Measurements from ENCODE around the gene FNDC3B.

FNDC3B gene

GRCh38 chr3:172174513-172175253 is 135.3 kb downstream of the FNDC3B start:
- no peak for DNase-seq

DNA sequence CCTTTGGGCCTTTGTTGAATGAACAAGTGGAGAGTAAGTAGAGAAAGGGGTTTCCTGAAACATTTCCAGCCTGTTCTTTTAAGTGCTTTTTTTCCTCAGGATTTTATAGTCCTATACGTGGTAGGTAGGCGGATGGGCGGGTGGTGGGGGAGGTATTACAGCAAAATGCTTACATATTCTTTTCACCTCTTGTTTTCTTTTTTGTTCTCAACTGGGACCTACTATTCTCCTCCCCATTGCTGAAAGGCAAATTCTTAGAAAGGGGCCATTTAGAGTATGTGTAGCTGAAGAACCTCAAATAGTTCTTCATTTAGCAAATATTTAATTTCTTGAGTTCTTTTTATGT is 135.8 kb downstream of the FNDC3B start:
- no peak for DNase-seq

- DNase-seq = no peak
Measured at GRCh38 chr3:172176061-172176770, 136.8 kb downstream of the FNDC3B start.

DNA sequence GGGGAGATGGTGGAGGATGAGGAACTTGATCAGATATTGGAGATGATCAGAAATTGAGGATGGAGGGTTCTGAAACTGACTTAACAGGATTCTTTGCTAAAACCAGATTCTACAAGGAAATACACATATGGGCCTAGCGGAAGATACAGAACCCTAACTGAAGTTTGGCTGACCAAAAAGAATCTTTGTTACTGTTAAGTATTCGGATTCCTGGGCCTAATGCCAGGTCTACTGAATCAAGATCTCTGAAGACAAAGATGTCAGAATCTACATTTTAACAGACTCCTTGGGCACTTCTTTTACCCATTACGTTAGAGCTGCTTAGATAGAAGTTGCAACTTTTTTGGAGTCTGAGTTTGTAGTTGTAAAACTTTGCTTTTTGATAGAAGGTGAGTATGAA is 137.7 kb downstream of the FNDC3B start:
- DNase-seq = no peak

- no peak for DNase-seq
Measured at GRCh38 chr3:172177803-172178316, 138.5 kb downstream of the FNDC3B start.

DNA sequence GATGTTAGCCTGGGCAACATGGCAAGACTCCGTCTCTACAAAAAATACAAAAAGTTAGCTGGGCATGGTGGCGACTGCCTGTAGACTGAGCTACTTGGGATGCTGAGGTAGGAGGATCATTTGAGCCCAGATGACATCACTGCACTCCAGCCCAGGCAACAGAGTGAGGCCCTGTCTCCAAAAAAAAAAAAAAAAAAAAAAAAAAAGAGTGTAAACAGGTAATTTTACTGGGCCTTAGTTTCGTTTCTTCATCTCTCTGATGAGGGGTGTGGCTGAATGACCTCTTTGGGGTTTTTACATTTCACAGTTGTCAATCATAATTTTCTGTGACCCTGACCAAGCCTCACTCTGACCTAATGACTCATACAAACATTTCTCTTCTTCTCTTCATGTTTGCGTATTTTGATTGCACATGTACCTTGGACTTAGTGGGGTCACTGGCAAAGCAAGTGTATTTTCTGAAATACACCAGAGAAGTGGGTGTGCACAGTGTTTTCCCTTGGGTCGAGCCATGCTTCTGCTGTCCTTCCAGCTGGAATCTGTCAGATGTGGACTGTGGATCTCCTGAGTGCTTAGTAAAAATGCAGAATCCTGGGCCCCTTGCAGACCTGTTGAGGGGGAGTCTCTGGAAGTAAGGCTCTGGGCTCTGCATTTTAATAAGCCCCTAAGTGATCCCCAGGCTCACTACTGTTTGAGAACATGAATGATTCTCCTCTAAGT is 140.5 kb downstream of the FNDC3B start:
- no peak for DNase-seq

DNA sequence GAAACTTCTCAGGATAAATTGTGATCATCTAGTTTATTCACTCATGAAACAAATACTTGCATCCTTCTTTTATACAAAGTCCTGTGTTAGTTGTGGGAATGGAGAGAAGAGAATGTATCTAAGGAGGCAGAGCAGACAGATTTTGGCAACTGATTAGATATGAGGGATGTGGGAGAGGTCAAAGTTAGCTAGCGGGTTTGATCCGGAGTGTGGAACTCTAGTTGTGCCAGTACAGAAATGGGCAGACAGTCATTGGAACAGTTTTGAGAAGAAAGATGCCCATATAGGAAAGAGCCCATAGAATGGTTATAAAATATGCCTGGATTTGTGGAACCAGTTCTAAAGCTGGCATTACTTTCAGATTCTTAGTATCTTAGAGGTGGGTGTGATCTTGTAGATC is 141.1 kb downstream of the FNDC3B start:
- no peak for DNase-seq

DNA sequence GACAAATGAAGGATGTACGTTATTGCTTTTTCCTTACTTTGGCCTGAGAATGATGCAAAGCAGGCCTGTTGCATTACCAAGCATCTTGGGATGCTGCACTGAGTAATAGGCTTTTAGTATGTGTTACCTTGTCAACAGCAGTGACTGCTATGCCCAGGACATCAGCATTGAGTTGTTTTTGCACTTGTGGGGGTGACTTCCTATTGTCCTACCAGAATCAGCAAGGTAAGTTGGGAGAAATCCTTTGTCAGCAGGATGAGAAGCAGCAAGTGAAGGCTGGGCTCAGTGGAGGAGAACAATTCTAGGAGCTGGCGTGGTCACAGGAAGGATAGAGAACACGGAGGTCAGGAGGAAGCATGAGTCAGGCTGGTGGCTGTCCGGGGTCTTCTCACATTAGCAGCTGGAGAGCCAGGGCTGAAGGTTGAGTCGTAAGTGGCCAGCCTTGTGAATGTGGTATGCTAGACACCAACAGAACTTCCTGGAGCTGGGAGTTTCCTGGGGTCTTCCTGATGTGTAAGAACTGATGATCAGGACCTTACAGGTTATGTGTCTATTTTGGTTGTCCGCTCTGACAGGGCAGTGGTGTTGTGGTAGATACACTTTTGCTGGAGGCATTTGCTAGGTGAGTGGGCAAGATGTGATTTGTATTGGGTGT is 142.7 kb downstream of the FNDC3B start:
- no peak for DNase-seq

DNA sequence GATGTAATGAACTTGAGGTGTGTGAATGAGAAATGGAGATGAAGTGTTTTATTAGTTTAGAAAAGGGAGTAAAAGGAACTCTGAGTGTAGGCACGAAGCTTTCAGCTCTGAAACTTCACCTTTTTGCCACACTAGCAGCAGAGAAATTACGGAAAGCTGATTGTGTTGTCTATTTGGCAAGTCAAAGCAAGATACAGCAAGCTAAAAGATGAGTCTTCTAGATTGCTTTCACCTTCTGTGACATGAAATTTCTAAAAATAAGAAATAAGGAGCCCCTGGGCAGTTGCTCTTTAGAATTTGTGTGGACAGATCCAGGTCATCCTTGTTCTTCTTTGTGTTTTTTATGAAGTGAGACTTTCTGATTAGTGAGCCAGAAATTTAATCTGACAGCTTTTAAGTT is 143.4 kb downstream of the FNDC3B start:
- DNase-seq = no peak

- DNase-seq = no peak
Measured at GRCh38 chr3:172184106-172184822, 144.9 kb downstream of the FNDC3B start.

DNA sequence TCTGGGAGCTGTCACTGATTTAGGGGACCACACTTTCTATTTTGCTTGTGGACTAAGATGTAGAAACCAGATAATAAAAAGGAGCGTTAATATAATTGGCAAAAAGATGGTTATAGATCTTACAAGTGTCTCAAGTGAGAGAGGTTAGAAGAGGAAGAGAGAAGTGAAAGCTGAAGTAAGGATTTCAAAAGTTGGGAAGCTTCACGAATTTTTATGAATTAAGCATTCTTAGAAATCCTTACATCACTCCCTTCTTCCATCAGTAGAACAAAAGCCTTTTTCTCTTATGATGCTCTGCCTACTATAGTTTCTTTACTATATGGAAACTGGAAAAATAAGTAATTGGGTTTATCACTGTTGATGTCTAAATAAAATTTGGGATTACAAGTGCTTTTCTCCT is 146.5 kb downstream of the FNDC3B start:
- DNase-seq = no peak

DNA sequence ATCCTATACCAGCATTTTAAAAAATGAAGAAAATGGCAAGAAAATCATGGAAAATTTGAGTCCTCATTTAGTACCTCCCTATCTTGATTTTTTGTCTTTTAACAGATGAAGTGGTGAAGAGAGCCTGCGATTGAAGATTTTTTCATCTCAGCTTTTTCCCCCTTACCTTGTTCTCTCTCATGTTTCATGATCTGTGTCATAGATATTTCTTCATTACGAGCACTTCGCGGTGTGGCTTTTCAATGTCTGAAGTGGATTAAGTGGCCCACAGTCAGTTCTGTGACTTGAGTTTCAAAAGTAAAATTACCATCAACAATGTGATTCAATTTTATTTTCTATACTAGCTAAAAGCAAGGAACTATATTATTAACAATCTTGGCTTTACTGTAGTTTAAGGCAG is 147.2 kb downstream of the FNDC3B start:
- peak in 1 of 5 experiments; percentile 28 for DNase-seq

- no peak for DNase-seq
Measured at GRCh38 chr3:172187511-172187910, 148.1 kb downstream of the FNDC3B start.

- DNase-seq = no peak
Measured at GRCh38 chr3:172188511-172188910, 149.1 kb downstream of the FNDC3B start.

GRCh38 chr3:172189213-172189612 is 149.8 kb downstream of the FNDC3B start:
- no peak for DNase-seq

DNA sequence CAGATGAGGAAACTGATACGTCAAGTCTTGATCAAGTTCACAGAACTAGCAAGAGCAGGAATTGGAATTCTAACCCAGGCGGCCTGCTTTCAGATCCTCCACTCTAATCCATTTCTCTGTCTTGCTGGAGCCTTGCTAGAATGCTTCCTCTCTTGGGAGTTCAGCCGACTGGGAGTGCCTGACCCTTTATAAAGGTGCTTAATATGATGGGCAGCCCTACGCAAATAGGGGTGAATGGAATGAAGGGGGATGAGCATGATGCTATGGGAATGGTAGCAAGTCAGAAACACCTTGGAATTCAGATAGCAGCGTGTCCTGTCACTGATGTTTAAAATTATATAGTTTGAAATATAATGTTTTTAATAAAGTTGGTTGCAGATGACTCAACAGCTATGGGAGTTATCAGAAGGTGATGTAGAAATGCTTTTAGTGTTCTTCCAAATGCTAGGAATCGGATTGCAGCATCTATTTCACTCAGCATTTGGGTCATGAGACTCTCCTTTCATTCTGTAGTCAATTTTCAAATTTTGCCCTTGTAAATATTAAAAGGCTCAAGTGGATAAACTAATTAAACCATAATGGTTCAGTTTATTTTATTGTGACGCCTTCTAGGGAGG is 150.7 kb downstream of the FNDC3B start:
- no peak for DNase-seq

GRCh38 chr3:172190980-172191379 is 151.6 kb downstream of the FNDC3B start:
- no peak for DNase-seq

DNA sequence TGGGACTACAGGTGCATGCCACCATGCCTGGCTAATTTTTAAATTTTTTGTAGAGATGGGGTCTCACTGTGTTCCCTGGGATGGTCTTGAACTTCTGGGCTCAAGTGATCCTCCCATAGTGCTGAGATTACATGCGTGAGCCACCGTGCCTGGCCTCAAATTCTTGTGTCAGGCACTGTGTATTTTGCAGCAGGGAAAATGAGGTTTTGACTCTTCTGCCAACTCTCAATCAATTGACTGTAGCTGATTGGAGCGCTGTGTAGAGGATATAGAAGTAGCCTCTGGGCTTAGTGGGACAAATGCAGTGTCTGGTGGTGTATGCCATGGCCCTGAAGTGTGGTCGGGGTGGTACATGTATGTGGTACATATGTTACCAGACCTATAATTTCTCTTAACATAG is 152.3 kb downstream of the FNDC3B start:
- DNase-seq = no peak

DNA sequence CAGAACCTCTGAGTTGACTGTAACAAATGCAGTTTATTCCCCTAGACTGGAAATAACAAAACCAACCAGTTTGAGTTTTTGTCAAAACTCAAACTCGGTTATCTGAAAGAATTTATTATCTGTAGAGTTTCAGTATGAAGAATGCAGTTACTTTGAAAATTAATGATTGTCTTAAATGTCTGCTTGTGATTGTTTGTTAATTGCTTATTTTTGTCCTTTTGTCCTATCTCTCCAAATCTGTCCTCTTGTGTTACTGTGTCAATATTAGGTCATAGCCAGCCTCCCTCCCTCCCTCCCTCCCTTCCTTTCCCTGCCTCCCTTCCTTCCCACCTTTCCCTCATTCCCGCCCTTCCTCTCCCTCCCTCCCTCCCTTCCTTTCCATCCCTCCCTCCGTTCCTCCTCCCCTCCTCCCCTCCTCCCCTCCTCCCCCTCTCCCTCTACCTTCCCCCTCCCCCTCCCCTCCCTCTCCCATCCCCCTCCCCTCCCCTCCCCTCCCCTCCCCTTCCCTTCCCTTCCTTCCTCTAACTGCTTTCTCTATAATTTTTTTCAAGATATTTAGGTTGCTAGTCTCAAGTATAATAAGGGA is 153.5 kb downstream of the FNDC3B start:
- DNase-seq = no peak

GRCh38 chr3:172193436-172193835 is 154.1 kb downstream of the FNDC3B start:
- no peak for DNase-seq

DNA sequence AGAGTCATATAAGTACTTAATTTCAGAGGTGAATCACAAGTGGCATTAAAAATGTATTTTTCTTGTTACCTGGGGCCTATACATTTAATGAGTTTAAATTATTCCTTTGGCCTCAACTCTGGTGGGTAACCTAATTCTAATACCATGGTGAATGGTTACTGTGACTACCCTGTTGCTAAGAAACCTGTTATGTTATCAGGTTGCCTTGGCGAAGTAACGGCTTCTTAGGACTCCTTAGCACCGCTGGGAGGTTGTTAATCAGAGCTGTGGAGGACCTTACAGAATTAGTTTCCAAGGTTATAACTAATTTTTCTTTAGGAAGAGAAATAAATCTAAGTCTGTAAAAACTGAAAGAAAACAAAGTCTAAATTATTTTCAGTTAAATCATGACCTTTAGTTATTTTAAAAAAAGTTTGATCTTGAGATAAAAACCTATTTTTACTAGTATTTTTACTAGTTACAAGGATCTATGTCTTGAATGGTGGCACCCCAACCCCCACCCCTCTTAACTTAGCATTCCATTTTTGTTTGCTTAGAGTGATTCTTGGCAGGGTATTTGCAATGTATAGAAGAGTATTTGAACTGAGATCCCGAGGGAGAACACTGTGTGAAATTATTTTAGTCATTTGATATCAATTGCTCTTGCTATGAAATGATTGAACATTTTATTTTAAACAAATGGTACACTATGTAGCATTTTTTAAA is 155.5 kb downstream of the FNDC3B start:
- DNase-seq = no peak
